OCI-LY7 (cell line): ENCODE results near the gene RRAGC.

Source experiments
- EZH2phosphoT487 ChIP-seq: fragments of 200-600 bp; sonication (generic); IDR thresholded peaks from 2 replicates; pipeline ENCODE4 v1.6.1; 2018; ENCODE audit warnings: low read depth, borderline replicate concordance, mild to moderate bottlenecking, mixed run types, antibody characterized with exemption, low read length, moderate library complexity, mixed read lengths
- TF ChIP-seq, protein P1 (sequence below): fragments of 200-600 bp; sonication (generic); conservative IDR thresholded peaks from 2 replicates; pipeline ENCODE4 v1.5.1; 2014; ENCODE audit warnings: mild to moderate bottlenecking, antibody characterized with exemption, low read length, moderate library complexity, mixed read lengths

DNA sequence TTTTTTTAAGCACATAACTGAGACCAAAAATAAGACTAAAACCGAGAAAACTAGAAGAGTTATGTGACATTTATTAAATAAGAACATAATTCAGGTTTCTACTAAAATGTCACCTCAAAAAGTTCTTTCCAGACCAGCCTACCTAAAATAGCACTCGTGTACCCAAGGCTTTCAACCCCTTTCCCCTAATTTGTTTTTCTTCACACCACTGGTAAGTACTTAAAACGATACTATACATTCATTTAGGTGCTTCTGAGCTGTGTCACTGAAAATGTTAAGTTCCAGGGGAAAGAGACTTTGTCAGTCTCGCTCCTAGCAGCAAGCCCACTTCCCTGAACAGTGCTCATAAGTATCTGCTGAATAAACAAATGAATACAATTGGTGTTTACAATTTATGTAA lies 6.8 kb downstream of the RRAGC start:
- TF ChIP-seq, protein P1, sequence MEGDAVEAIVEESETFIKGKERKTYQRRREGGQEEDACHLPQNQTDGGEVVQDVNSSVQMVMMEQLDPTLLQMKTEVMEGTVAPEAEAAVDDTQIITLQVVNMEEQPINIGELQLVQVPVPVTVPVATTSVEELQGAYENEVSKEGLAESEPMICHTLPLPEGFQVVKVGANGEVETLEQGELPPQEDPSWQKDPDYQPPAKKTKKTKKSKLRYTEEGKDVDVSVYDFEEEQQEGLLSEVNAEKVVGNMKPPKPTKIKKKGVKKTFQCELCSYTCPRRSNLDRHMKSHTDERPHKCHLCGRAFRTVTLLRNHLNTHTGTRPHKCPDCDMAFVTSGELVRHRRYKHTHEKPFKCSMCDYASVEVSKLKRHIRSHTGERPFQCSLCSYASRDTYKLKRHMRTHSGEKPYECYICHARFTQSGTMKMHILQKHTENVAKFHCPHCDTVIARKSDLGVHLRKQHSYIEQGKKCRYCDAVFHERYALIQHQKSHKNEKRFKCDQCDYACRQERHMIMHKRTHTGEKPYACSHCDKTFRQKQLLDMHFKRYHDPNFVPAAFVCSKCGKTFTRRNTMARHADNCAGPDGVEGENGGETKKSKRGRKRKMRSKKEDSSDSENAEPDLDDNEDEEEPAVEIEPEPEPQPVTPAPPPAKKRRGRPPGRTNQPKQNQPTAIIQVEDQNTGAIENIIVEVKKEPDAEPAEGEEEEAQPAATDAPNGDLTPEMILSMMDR = no peak
- no peak for TF ChIP-seq EZH2phosphoT487
